ENCODE data around the gene C1orf226. TPM values are rescaled to one million over a fixed set of nuclear protein-coding genes. Genes with fewer than 3 reads are reported as not detected.

C1orf226 gene
- total and polyA plus RNA-seq, 9 of the 15 experiments (the other 6 are each of a cell fraction or from before 2014, with no cell fraction given), result 0.10 to 1.4 (median 0.47) TPM

- H3K4me3 ChIP-seq, result no peak overlapping the region
- intact Hi-C loops (cut with micrococcal nuclease), result loop anchor here (1.0 to 5.0 kb wide), 2 partner anchors 22 to 100 kb away; partner anchors contain the start of gene UHMK1
- peak; percentile 91 for FAIRE-seq
- H3K9me1 ChIP-seq (ENCODE audit: control insufficient read depth, insufficient read depth, low read length), result no peaks in the 10 kb centered on the region
- no TSS peak for BruUV-seq (replicated peaks)
- no peaks in the 10 kb centered on the region for H4K20me1 ChIP-seq (replicated peaks; ENCODE audit: control insufficient read depth, insufficient read depth, low read length)
- DNase-seq (ENCODE audit: extremely low read depth in 1 of 4, low spot score in 3 of 4), result peak; percentile 51 to 87 (median 65)
- H3K4me2 ChIP-seq (ENCODE audit: insufficient read depth, low read length), result peak overlapping the region; percentile 59
- peak overlapping the region; percentile 14; the same call in 2 of the 3 replicates for H3K27ac ChIP-seq (ENCODE audit: extremely low read depth, low read depth, low read length)
- ChIA-PET POLR2A (interaction anchor here (0.9 to 2.6 kb wide), 4 partner anchors 8 to 134 kb away, joined by 4 to 17 read pairs (median 6); no protein-coding TSS in a partner anchor), CTCF (ENCODE audit: low intra/inter-chr PET ratio) (no interaction called here)
- H3K27me3 ChIP-seq (ENCODE audit: control insufficient read depth in 2 of 2, insufficient read depth in 2 of 2, low read length in 2 of 2), result no peaks in the 10 kb centered on the region
- no peaks in the 10 kb centered on the region for H3K9me3 ChIP-seq (replicated peaks; ENCODE audit: control insufficient read depth, insufficient read depth, low read depth, low read length)
- peaks cover 11 to 31% of the 10 kb centered on the region in 2 experiments; a peak in 3 of 5 replicates for H3K4me1 ChIP-seq (replicated peaks in 1 of 2; ENCODE audit: control insufficient read depth in 2 of 2, insufficient read depth in 2 of 2, low read length in 2 of 2)
- H3K36me3 ChIP-seq (ENCODE audit: control insufficient read depth, insufficient read depth, low read length), result no peaks in the 10 kb centered on the region
- H2AFZ ChIP-seq (ENCODE audit: low read depth, low read length), result peak overlapping the region; percentile 26
- ATAC-seq, result peak; percentile 87
- 2% methylated on average over 3 of the region's 3 CpGs for WGBS (ENCODE audit: insufficient coverage, low coverage, missing lambda C conversion rate)
- no peak overlapping the region; a peak in 1 of 4 replicates for H3K9ac ChIP-seq (ENCODE audit: insufficient read depth in 1 of 2, low read depth in 2 of 2, low read length in 2 of 2)
- H3K79me2 ChIP-seq (ENCODE audit: control insufficient read depth, insufficient read depth, low read length), result no peaks in the 10 kb centered on the region
- in situ Hi-C loops (cut with MboI), result no loop called here
- TF ChIP-seq RERE (CRISPR knock-in tag; IDR thresholded peaks at IDR 0.05; ENCODE audit: borderline replicate concordance), result no peak
- no peak for TF ChIP-seq ZFPM2 (CRISPR knock-in tag; IDR thresholded peaks at IDR 0.05)
- TF ChIP-seq MAZ (CRISPR knock-in tag; conservative IDR thresholded peaks at IDR 0.05 in 1 of 2, IDR thresholded peaks at IDR 0.05 in 1 of 2), result no peak; a peak in 1 of 4 replicates
- no peak for TF ChIP-seq POLR2B (IDR thresholded peaks at IDR 0.05; ENCODE audit: low read depth, partially characterized antibody)
- TF ChIP-seq THRA (IDR thresholded peaks at IDR 0.05), result no peak
- peak; percentile 85 for TF ChIP-seq CEBPB (tag; IDR thresholded peaks at IDR 0.05)
- TF ChIP-seq ZNF124 (CRISPR knock-in tag; IDR thresholded peaks at IDR 0.05), result no peak
- TF ChIP-seq ZNF140 (CRISPR knock-in tag; IDR thresholded peaks at IDR 0.05), result no peak
- TF ChIP-seq MBD1 (CRISPR knock-in tag; IDR thresholded peaks at IDR 0.05), result no peak
- no peak for TF ChIP-seq RBM34 (IDR thresholded peaks at IDR 0.05; ENCODE audit: borderline replicate concordance, insufficient read depth, low read length)
- no peak for TF ChIP-seq SIRT6 (IDR thresholded peaks at IDR 0.05; ENCODE audit: low read depth, low read length)
- TF ChIP-seq RUNX1 (IDR thresholded peaks at IDR 0.05; ENCODE audit: low read depth), result no peak
- no peak for TF ChIP-seq ZNF41 (CRISPR knock-in tag; conservative IDR thresholded peaks at IDR 0.05)
- no peak for TF ChIP-seq ZNF165 (CRISPR knock-in tag; IDR thresholded peaks at IDR 0.05; ENCODE audit: borderline replicate concordance)
- 0 out of 2 replicates have a peak, but pooled peaks have one; percentile 49 for TF ChIP-seq SP1 (CRISPR knock-in tag; IDR thresholded peaks at IDR 0.05)
Measured at GRCh38 chr1:162397039-162397448, 15.5 kb downstream of the C1orf226 start.
